NOMO-1 treated with dmso at 0.1 percent for 144 hours (cell line): ENCODE results near the gene MKKS.

ENCODE experiments used
- DNase-seq: peaks from one replicate; lab custom pipeline; 2025; ENCODE audit not compliant: unreplicated experiment; lab: John Stamatoyannopoulos, UW

MKKS gene

DNA sequence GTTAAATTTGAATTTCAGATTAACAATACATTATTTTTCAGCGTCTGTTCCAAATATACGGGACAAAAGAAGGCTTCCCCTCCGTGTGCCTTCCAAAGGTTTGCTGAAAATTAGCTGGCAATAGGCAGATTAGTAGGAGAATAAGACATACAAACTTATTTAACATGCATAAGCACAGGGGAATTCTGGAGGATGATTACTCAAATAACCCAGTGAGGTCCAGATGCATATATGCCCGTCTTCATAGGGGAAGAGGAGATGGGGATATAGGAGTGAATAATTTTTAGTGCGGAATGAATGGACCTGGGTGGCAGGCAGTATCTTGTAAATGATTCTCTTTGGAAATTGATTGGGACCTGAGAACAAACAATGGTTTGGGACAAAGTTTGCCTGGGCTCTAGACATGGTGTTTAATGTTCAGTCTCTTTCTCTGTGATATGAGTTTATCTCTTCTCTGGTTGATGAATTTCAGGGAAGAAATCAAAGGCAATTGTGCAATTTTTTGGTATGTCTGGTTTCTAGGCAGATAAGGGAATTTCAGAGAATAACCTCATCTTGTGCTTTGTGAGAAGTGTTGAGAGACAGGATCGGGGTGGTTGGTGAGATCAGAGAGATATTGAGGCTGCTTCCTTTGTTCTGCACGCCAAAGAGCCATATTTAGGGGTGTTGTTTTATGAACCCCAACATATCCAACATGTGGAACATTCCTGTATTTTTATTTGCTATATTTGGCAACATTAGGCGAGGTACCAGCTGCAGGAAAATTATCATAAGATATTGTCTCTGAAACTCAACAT lies 63.7 kb downstream of the MKKS start:
- no peak for DNase-seq

DNA sequence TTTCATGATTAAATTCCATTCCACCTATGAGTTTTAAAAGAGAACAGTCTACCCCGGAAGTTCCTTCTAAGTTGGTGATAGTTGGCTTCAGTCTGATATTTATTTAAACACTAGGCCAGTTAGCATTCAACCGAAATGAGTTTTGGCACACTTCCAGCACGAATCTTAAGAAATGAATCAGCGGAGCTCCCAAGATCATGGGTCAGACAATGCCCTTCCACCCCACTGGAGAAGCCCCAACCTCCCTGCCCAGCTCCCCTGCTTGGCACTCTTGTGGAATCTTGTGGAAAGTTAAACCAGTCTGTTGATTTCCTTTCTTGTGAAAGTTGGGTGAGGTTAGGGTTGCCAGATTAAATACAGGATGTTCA lies 64.3 kb downstream of the MKKS start:
- DNase-seq, result no peak

DNA sequence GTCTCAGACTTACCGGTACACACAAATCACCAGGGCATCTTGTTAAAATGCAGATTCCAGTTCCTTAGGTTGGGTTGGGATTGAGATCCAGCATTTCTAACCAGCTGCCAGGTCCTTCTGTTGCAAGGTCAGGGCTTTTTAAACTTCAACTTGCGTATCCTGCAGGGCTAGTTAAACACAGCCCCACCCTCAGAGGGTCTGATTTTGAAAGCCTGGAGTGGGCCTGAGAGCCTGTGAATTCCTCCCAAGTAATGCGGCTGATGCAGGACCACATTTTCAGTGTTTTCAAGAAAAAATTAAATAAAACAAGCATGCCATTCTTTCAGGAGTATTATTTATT lies 65.3 kb downstream of the MKKS start:
- DNase-seq, result no peak

DNA sequence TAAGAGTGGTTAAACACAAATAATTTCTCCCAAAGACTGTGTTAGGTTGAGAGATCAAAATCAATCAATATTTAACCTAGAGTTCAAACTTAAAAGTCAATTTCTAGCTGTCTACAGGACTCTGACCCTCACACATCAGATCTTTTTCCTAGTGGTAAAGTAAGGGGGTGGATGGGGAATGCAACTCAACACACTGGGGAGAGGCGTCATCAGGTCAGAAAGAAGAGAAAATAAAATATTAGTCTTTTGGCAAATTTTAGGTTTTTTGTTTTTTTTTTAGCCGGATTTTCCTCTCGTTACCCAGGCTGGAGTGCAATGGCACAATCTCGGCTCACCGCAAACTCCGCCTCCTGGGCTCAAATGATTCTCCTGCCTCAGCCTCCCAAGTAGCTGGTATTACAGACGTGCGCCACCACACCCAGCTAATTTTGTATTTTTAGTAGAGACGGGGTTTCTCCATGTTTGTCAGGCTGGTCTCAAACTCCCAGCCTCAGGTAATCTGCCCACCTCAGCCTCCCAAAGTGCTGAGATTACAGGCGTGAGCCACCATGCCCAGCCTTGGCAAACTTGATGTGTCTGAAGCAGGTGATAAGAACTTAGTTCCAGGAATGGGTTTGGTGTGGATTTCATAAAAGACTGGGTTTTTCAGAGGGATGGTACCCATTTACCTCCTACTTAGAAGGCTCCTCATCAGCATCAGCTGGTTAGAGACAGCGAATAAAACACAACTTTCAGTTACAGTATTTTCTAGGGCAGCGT lies 65.9 kb downstream of the MKKS start:
- DNase-seq, result no peak

DNA sequence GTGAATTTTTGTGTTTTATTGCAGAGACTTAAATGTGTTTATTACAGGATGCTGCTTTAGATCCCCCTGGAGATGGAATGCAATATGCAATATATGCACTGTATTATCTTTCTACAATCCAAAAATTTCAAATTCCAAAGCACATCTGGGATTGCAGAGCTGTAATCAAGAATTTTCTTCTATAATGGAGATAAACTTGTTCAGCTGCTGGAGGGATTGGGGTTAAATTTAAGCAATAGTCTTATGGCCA lies 66.4 kb downstream of the MKKS start:
- DNase-seq, result no peak

DNA sequence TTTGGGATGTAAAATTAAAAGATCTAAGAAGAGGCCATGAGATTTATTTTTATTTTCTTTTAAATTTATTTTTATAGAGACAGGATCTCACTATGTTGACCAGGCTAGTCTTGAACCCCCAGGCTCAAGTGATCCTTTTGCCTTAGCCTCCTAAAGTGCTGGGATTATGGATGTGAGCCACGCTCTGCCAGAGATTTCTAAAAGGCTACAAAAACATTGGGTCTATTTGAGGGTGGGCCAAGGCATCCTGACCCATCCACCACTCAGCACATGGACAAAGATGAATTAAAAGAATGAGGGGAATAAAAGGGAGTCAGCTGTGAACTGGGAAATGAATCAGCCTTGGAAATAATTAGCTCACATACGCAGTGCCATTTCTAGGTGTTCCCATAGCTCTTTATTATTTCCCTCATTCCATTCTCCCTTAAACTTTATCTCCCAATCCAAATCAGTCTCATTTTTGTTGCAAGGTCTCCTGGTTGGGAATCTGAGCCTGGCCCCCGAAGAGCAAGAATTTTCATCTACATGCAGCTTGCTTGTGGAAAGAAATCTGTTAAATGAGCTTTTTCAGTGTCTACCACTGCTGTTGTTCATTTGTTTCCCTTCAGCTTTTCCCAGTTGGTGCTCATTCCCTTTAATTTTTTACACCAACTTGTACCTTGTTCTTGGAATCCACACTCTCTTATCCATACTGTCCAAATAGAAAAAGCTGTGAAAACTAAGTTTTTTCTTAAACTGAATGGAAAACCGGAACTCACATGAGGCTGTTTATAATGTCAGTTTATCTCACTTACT lies 66.9 kb downstream of the MKKS start:
- no peak for DNase-seq

DNA sequence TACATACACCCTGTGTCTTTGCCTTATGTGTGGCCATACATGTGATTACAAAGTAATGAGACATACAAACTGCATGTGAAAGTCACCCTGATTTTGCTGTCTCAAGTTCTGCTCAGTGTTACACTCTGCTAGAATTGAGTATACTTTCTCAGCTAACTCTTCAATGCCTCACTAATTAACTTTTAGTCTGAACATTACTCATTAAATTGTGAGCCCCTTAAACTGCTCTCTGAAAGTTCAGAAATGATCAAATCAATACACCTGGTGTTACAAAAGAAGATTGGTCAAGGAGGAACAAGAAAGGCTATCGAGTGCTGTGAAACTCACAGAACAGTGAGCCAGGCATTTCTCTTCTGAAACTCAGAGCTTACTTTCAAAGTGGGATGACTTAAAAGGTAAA lies 71.3 kb downstream of the MKKS start:
- DNase-seq, result no peak

DNA sequence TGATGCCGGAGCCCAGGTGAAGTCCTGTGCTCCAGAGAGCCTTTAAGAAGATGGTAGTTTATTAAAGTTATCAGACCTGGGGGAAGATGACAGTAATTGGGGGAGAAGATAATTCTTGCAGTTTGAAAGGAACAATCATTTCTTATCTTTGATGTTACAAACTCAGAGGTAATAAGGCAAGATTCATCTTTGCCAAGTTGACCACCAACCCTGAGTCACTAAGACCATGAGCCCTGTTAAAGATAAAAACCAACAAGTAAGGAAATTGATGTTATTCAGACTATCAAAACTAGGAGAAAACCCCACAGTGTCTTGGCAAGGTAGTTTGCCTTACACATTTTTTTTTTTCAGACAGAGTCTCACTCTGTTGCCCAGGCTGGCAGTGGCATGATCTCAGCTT lies 73.1 kb downstream of the MKKS start:
- DNase-seq, result no peak

DNA sequence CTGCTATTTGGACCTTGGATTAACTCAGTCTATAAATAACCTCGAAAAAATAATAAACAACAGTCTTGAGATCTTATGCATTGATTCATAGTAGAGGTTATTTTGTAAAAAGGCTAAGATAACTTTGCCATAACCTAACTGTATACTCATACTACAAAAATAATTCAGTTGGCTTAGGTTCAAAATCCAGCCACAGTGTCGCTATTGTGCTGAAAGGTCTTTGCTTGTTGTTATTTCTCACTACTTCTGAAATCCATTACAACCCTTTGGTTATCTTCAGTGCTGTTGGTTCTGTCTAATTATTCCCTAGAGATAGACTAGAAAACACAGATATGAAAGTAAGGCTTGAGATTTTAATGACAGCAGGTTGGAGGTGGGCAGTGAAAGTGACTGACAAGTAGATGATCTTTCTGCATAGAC lies 74.4 kb downstream of the MKKS start:
- no peak for DNase-seq

DNA sequence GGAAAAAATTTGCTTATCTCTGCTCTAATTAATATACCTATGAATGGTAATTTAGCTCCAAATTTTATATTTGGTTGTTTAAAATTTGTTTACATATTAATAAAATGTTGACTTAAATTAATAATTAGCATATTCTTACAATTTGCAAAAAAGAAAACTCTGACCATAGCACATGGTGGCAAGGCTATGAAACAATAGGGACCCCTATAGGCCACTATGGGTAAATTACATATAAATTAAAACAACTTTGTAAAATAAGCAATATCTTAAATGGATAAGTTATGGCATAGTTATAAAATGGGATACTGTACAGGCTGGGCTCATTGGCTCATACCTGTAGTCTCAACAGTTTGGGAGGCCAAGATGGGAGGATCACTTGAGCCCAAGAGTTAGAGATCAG lies 76.0 kb downstream of the MKKS start:
- no peak for DNase-seq

DNA sequence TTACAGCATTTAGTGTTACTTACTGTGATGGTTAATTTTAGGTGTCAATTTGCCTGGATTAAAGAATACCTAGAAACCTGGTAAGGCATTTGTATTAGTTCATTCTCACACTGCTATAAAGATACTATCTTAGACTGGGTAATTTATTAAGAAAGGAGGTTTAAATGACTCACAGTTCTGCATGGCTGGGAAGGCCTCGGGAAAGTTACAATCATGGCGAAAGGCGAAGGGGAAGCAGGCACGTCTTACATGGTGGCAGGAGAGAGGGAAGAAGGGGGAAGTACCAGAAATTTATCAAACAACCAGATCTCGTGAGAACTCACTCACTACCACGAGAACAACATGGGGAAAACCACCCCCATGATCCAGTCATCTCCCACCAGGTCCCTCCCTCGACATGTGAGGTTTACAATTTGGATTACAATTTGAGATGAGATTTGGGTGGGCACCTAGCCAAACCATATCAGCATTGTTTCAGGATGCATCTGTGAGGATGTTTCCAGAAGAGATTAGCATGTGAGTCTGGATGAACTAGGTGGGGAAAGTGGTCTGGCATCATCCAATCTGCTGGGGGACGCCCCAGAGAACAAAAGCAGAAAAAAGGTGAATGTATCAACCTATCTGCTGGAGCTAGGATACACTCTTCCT lies 76.8 kb downstream of the MKKS start:
- DNase-seq, result no peak

DNA sequence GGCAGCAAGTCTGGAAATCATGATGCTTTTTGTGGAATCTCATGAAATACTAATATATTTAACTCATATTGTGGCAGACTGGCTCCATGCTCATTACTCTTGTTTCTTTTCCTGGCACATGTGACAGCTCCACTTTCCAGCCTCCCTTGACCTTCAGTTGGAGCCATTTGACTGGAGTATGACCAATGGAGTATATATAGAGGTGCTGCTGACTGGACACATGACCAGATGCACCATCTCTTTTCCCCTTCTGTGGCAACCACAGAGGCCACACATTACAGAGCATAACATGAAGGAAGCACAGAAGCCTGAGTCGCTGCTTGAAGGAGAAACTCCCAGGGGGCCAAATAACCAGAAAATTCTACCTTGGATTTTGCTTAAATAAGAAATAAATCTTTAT lies 77.4 kb downstream of the MKKS start:
- DNase-seq, result no peak

DNA sequence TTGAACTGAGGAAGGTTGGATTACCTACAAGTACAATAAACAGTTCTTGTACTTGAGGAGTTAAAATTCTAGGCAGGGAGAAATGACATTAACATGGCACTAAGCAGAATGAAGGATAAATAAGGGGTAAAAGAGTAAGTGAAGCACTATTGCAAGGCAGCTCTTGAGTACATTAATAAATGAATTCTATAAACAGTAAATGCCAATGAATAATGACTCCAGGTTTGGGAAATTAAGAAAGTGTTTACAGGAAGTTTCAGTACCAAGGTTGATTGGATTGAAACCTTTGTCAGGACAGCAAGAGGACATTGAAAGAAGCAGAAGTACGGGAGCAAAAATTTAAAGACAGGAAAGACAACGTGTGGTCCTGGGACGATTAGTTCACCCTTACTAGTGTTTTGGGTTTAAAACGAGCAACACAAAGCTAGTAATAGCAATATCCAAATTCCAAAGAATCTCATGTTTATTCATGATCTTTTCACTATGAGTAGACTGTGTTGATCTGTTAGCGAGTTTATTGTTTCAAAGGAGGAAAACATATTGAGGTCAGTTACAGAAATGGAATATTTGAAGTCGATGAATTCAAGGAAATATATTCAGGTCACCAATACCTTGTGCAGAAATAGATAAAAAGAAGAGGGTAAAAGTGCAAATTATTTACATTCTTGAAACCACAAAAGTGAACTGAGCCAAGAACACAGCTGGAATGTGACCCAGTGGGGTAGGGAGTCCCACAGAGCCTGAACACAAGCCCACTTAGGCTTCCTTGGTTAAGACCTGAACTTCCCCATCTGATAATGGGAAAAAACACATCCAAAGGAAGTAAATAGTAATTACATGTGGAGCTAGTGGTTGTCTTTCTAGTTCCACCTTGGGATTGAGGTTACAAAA lies 80.8 kb downstream of the MKKS start:
- no peak for DNase-seq
